GM12878 (cell line): ENCODE data around the gene MED25.
A peak's percentile ranks its signal among the peaks of the same experiment; 100 is the strongest.

Experiments used
- BRCA1 ChIP-seq: IDR thresholded peaks from 2 replicates; pipeline ENCODE4 v1.6.1; 2011; ENCODE audit warnings: low read depth, low read length, improper control_type of control experiment
- CBX3 ChIP-seq: fragments of 200-600 bp; sonication (generic); IDR thresholded peaks from 2 replicates; pipeline ENCODE4 v1.6.1; 2016; ENCODE audit warnings: low read depth, borderline replicate concordance
- CHD2 ChIP-seq: IDR thresholded peaks from 2 replicates; pipeline ENCODE4 v1.6.1; 2011; ENCODE audit warnings: low read depth, low read length, improper control_type of control experiment, borderline replicate concordance
- CTCF ChIP-seq, 3 experiments: IDR thresholded peaks in 2 of 3; conservative IDR thresholded peaks in 1 of 3; 2 replicates each; pipeline ENCODE4 v1.5.1; 2011; ENCODE audit warnings: low read depth in 3 of 3, low read length in 3 of 3, mild to moderate bottlenecking in 3 of 3, control low read depth in 2 of 3, moderate library complexity in 2 of 3, inconsistent platforms in 1 of 3, mixed read lengths in 1 of 3; ENCODE audit not compliant: control insufficient read depth in 2 of 3, insufficient read depth in 1 of 3; ENCODE audit errors: extremely low read depth in 1 of 3
- GABPA ChIP-seq: IDR thresholded peaks from 2 replicates; pipeline ENCODE4 v1.6.1; 2014; ENCODE audit warnings: antibody characterized with exemption, low read depth, mild to moderate bottlenecking, inconsistent platforms
- PAX5 ChIP-seq: IDR thresholded peaks from 2 replicates; pipeline ENCODE4 v1.6.1; 2011; ENCODE audit warnings: low read depth, low read length, borderline replicate concordance
- POLR2A ChIP-seq: IDR thresholded peaks from 2 replicates; pipeline ENCODE4 v1.6.1; 2011; ENCODE audit warnings: low read depth, mild to moderate bottlenecking, low read length
- RFX5 ChIP-seq: IDR thresholded peaks from 2 replicates; pipeline ENCODE4 v1.6.1; 2011; ENCODE audit warnings: low read depth, low read length, improper control_type of control experiment
- SIN3A ChIP-seq: IDR thresholded peaks from 2 replicates; pipeline ENCODE4 v1.6.1; 2012; ENCODE audit warnings: low read depth, low read length, improper control_type of control experiment
- USF2 ChIP-seq: IDR thresholded peaks from 2 replicates; pipeline ENCODE4 v1.6.1; 2011; ENCODE audit warnings: low read depth, low read length, improper control_type of control experiment, borderline replicate concordance

GRCh38 chr19:49837425-49837824, 19.3 kb downstream of the MED25 start:
- no peak for TF ChIP-seq PAX5
- TF ChIP-seq CBX3, result no peak
- no peak for TF ChIP-seq CHD2
- no peak for TF ChIP-seq SIN3A
- TF ChIP-seq CTCF (IDR thresholded peaks at IDR 0.05 in 2 of 3, conservative IDR thresholded peaks at IDR 0.05 in 1 of 3; ENCODE audit: control insufficient read depth in 2 of 3, extremely low read depth in 1 of 3, insufficient read depth in 1 of 3, low read depth in 3 of 3, low read length in 3 of 3), result no peak
- TF ChIP-seq POLR2A, result peak; percentile 61
- no peak for TF ChIP-seq USF2
- TF ChIP-seq RFX5, result no peak
- no peak for TF ChIP-seq GABPA
- TF ChIP-seq BRCA1, result no peak
